ENCODE measurements around the gene GNG13. TPM values are rescaled to one million over a fixed set of nuclear protein-coding genes. Genes with fewer than 3 reads are reported as not detected.

The GNG13 gene
- total RNA-seq, 1 experiment from 2014 or later, result 0.17 TPM

- in situ Hi-C loops (cut with HindIII; ENCODE audit: low sequenced_read_pairs), result no loop called here
These were observed 17.6 kb upstream of the GNG13 start for GRCh38 chr16:818132-818531.

GRCh38 chr16:817001-817906 lies 16.7 kb upstream of the GNG13 start:
- in situ Hi-C loops (cut with HindIII; ENCODE audit: low sequenced_read_pairs), result no loop called here

More at GRCh38 chr16:818132-818531, 17.6 kb upstream of the GNG13 start:
- DNase-seq (ENCODE audit: low spot score), result no peak

GRCh38 chr16:815861-816260 lies 15.3 kb upstream of the GNG13 start:
- in situ Hi-C loops (cut with HindIII; ENCODE audit: low sequenced_read_pairs), result no loop called here
- no peak for DNase-seq (ENCODE audit: low spot score)

More at GRCh38 chr16:817001-817906, 16.7 kb upstream of the GNG13 start:
- DNase-seq (ENCODE audit: low spot score), result no peak

- in situ Hi-C loops (cut with HindIII; ENCODE audit: low sequenced_read_pairs), result no loop called here
- no peak for DNase-seq (ENCODE audit: low spot score)
These were observed 14.4 kb upstream of the GNG13 start for GRCh38 chr16:814974-815373.

GRCh38 chr16:813916-814412 lies 13.4 kb upstream of the GNG13 start:
- DNase-seq (ENCODE audit: low spot score), result no peak
- in situ Hi-C loops (cut with HindIII; ENCODE audit: low sequenced_read_pairs), result no loop called here

GRCh38 chr16:813204-813915 lies 12.8 kb upstream of the GNG13 start:
- in situ Hi-C loops (cut with HindIII; ENCODE audit: low sequenced_read_pairs), result no loop called here
- no peak for DNase-seq (ENCODE audit: low spot score)

- DNase-seq (ENCODE audit: low spot score), result no peak
- in situ Hi-C loops (cut with HindIII; ENCODE audit: low sequenced_read_pairs), result no loop called here
These were observed 7.5 kb upstream of the GNG13 start for GRCh38 chr16:808085-808386.

- DNase-seq (ENCODE audit: low spot score), result peak; percentile 91
These were observed 7.0 kb upstream of the GNG13 start for GRCh38 chr16:807347-808084.

GRCh38 chr16:805474-805873 lies 4.9 kb upstream of the GNG13 start:
- in situ Hi-C loops (cut with HindIII; ENCODE audit: low sequenced_read_pairs), result no loop called here

More at GRCh38 chr16:807347-808084, 7.0 kb upstream of the GNG13 start:
- in situ Hi-C loops (cut with HindIII; ENCODE audit: low sequenced_read_pairs), result no loop called here

GRCh38 chr16:804193-805048 lies 3.9 kb upstream of the GNG13 start:
- DNase-seq (ENCODE audit: low spot score), result no peak
- in situ Hi-C loops (cut with HindIII; ENCODE audit: low sequenced_read_pairs), result no loop called here

More at GRCh38 chr16:805474-805873, 4.9 kb upstream of the GNG13 start:
- no peak for DNase-seq (ENCODE audit: low spot score)

- no peak for DNase-seq (ENCODE audit: low spot score)
- in situ Hi-C loops (cut with HindIII; ENCODE audit: low sequenced_read_pairs), result no loop called here
These were observed 3.2 kb upstream of the GNG13 start for GRCh38 chr16:803754-804080.

GRCh38 chr16:802914-803753 lies 2.6 kb upstream of the GNG13 start:
- in situ Hi-C loops (cut with HindIII; ENCODE audit: low sequenced_read_pairs), result no loop called here
- DNase-seq (ENCODE audit: low spot score), result no peak

GRCh38 chr16:802461-802860 lies 1.9 kb upstream of the GNG13 start:
- DNase-seq (ENCODE audit: low spot score), result no peak
- in situ Hi-C loops (cut with HindIII; ENCODE audit: low sequenced_read_pairs), result no loop called here

- in situ Hi-C loops (cut with HindIII; ENCODE audit: low sequenced_read_pairs), result no loop called here
- no peak for DNase-seq (ENCODE audit: low spot score)
These were observed 1.2 kb upstream of the GNG13 start for GRCh38 chr16:801584-802363.

- in situ Hi-C loops (cut with HindIII; ENCODE audit: low sequenced_read_pairs), result no loop called here
- no peak for DNase-seq (ENCODE audit: low spot score)
These were observed 439 bp upstream of the GNG13 start for GRCh38 chr16:800834-801511.

- in situ Hi-C loops (cut with HindIII; ENCODE audit: low sequenced_read_pairs), result no loop called here
- no peak for DNase-seq (ENCODE audit: low spot score)
These were observed 1.2 kb downstream of the GNG13 start for GRCh38 chr16:799111-799947.
